Lung microvascular endothelial cell (primary cell): ENCODE measurements around the gene TGFB1I1. TPM values are rescaled to one million over a fixed set of nuclear protein-coding genes. Genes with fewer than 3 reads are reported as not detected.
A peak's percentile ranks its signal among the peaks of the same experiment; 100 is the strongest.
"Not testable (repeated sequence)": the region's sequence is repeated elsewhere in the genome, so short reads cannot be mapped to it uniquely, and the experiment has no call there.

Experiments
- DNase-seq, 2 donors: peaks; one replicate each; pipeline versions ENCODE4 v3.0.0 to v3.0.0-alpha.2; 2010; ENCODE audit warnings: low read depth in 2 of 2
- total RNA-seq: library from RNA; depleted of rRNA; stranded (reverse); fragments of >200 nt; gene quantifications from 2 replicates; pipeline ENCODE4 v1.2.1, GENCODE V29; 2014

Gene TGFB1I1
- total RNA-seq, 1 donor from 2014 or later, result 29.4 TPM

GRCh38 chr16:31467858-31468257 is 4.1 kb upstream of the TGFB1I1 start:
- no peak for DNase-seq

- DNase-seq, result no peak
These were observed 1.3 kb upstream of the TGFB1I1 start for GRCh38 chr16:31470615-31471014.

- DNase-seq, result peak in 1 of 2 donors; percentile 23
These were observed 594 bp upstream of the TGFB1I1 start for GRCh38 chr16:31471241-31471874.

GRCh38 chr16:31472709-31473203 is 804 bp downstream of the TGFB1I1 start:
- DNase-seq, result peak; percentile 95 to 96

GRCh38 chr16:31473264-31473984 is 1.5 kb downstream of the TGFB1I1 start:
- no peak for DNase-seq

GRCh38 chr16:31474173-31474714 is 2.3 kb downstream of the TGFB1I1 start:
- peak in 1 of 2 donors; percentile 24 for DNase-seq

GRCh38 chr16:31474773-31475738 is 3.1 kb downstream of the TGFB1I1 start:
- DNase-seq, result no peak

- no peak for DNase-seq
These were observed 4.0 kb downstream of the TGFB1I1 start for GRCh38 chr16:31475946-31476302.

- no peak for DNase-seq
These were observed 4.6 kb downstream of the TGFB1I1 start for GRCh38 chr16:31476303-31477219.

GRCh38 chr16:31477220-31478216 is 5.6 kb downstream of the TGFB1I1 start:
- no peak for DNase-seq

GRCh38 chr16:31478956-31479355 is 7.0 kb downstream of the TGFB1I1 start:
- no peak for DNase-seq

GRCh38 chr16:31479751-31480150 is 7.8 kb downstream of the TGFB1I1 start:
- DNase-seq, result no peak

- DNase-seq, result peak in 1 of 2 donors; percentile 53
These were observed 9.0 kb downstream of the TGFB1I1 start for GRCh38 chr16:31480851-31481536.

- no peak for DNase-seq
These were observed 11.1 kb downstream of the TGFB1I1 start, which contains the start of gene SLC5A2 for GRCh38 chr16:31483081-31483480. Gene SLC5A2, plus strand, starts transcription at chr16:31483123. Its CDS starts 14 bp downstream, at chr16:31483137.

GRCh38 chr16:31484048-31484447 is 12.1 kb downstream of the TGFB1I1 start:
- DNase-seq, result not testable (repeated sequence)

GRCh38 chr16:31484491-31485171 is 12.7 kb downstream of the TGFB1I1 start:
- no peak for DNase-seq

- DNase-seq, result no peak
These were observed 13.6 kb downstream of the TGFB1I1 start for GRCh38 chr16:31485571-31485970.

- DNase-seq, result no peak
These were observed 14.1 kb downstream of the TGFB1I1 start for GRCh38 chr16:31486045-31486444.
